SHP77 treated with DMSO at 0.1 percent for 48 hours (cell line): ENCODE measurements around the gene DNASE1.
"Not testable (repeated sequence)": the region's sequence is repeated elsewhere in the genome, so short reads cannot be mapped to it uniquely, and the experiment has no call there.

Experiments used
- DNase-seq: peaks from one replicate; lab custom pipeline; 2025; lab: John Stamatoyannopoulos, UW

Gene DNASE1

DNA sequence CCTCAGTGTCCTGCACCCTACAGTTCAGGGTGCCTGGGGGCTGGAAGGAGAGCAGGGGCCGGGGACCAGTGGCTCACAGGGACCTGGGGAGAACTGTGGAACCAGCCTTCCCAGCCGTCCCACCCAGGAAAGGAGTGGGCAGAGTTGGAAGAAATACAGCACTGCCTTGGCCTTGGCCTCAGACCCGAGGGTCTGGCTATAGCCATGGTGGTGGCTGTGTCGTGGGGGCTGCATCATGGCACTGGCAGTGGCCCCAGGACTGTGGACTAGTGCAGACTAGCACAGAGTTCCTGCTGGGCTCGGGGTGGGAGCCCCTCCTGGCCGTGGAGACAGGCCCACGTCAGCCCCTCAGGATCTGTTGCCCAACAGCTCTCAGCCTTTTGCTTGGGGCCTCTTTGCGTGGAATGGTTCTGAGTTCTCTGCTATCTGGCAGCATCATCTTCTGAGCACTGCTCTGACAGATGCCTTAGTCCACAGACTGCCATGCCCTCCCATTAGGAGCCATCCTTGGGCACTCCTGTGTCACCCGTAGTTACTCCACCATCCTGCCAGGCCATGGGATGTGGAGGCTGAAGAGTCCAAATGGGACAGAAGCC, 12.6 kb upstream of the DNASE1 start:
- no peak for DNase-seq

DNA sequence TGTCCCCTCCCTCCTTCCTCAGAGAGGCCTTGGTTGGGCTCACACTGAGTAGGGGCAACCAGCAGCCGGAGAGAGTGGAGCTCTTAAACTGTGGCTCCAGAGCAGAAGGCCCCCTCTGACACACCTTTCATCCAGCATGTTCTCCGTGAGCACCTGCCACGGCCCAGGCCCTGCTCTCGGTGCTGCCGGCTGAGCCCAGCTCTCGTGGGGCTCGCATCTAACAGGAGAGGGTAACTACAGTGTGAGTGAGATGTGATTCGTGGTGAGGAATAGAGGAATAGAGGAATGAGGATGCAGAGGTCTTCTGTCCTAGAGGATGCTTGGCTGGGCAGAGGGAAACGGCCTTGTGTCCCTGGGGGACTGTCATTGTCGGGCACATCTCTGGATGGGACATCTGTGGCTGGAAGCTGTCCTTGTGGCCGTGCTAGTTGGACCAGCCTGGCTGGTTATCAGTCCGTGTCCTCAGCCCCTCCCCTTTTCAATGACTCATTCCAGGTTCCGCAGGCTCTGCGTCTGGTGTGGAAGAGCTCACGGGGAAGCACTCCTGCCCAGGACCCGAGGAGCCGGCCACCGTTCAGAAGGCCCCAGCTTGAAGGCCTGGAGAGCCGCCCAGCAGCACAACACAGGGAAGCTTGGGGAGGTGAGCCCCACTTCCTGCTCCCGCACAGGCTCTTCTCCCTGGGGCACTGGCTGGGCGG, 11.9 kb upstream of the DNASE1 start:
- no peak for DNase-seq

- DNase-seq = no peak
These were observed 11.3 kb upstream of the DNASE1 start for GRCh38 chr16:3643095-3643730.

DNA sequence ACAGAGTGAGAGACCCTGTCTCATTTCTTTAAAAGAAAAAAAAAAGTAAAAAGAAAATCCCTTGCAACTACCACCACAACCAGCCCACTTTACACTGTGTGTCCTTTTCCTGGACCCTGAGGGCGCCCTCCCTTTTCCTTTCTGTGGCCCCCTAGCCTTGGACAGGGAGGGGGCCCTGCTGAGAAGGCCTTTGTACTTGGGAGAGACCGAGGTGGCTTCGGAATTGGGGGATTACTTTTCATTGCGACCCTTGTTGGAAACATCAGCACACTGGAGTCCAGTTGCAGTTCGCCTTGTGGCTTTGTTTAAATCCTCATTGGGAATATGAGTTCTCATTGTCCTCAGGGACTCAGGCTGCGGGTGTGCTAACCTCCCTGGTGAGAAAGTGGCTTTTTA, 9.4 kb upstream of the DNASE1 start:
- DNase-seq = no peak

DNA sequence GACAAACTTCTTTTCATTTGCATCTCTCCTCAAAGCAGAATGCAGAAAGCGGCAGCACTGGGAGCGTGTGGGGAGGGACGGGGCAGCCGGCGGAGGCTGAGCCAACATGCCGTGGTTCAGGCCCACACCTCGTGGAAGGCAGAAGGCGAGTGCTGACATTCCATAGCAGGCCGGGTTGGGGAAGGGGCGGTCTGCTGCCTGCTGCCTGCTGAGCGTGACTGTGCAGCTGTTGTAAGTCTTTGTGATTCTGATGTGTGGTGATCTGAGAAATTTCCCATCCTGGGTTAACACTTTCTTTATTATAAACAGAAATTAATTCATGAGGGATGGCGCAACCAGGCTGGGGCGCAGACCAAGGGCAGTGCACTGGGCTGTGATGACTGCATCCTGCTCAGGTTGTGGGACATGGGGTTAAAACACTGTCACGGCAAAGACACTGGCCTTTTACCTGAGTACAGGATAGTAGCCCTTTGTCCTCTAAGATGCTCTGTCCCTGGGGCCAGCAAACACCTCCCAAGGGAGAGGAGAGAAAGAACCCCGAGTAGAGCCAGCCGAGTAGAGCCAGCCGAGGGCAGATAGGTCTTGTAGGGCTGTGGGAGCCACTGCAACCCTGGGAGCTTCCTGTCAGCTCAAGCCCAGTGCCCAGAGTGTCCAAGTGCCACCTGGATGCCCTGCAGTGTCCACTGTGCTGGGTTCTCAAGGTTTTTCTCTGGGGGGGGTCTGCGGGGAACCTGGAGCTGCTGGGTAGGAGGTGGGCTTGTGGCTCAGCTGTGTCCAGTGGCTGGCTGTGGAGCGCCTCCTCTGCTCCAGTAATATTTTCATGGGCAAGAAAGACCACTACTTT, 8.8 kb upstream of the DNASE1 start:
- peak; percentile 68 for DNase-seq

- peak; percentile 68 for DNase-seq
These were observed 8.1 kb upstream of the DNASE1 start for GRCh38 chr16:3646348-3646920.

DNA sequence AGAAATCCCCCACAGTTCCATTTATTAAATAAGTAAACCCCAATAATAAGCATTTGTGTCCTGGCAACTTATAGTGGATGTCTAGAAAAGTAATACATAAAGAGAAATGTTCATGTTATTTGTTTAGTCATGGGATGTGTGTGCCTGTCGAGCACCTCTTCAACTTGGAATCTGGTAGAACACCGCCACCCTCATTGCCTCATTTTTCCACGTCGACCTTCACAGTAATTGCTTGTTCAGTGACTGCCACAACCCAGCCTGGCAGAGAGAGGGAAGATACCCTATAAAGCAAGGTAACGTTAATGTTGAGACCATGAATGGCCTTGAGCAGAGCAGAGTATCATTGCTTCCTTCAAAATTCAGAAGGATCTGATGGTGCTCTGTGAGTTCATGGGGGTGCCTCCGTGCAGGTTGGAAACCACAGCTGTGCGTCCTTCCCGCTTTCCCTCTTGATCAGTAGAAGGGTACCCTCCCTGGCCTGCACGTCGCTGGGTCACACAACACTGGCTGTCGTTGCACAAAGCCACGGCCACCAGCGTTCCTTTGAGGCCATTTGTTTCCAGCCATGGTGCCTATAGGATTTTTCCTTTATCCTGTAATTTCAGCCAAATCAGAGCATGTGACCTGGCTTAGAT, 3.7 kb upstream of the DNASE1 start:
- no peak for DNase-seq

- no peak for DNase-seq
These were observed 2.8 kb upstream of the DNASE1 start for GRCh38 chr16:3651461-3652372.

- no peak for DNase-seq
These were observed 1.9 kb upstream of the DNASE1 start for GRCh38 chr16:3652373-3653195.

- no peak for DNase-seq
These were observed 522 bp downstream of the DNASE1 start for GRCh38 chr16:3655030-3655395.

DNA sequence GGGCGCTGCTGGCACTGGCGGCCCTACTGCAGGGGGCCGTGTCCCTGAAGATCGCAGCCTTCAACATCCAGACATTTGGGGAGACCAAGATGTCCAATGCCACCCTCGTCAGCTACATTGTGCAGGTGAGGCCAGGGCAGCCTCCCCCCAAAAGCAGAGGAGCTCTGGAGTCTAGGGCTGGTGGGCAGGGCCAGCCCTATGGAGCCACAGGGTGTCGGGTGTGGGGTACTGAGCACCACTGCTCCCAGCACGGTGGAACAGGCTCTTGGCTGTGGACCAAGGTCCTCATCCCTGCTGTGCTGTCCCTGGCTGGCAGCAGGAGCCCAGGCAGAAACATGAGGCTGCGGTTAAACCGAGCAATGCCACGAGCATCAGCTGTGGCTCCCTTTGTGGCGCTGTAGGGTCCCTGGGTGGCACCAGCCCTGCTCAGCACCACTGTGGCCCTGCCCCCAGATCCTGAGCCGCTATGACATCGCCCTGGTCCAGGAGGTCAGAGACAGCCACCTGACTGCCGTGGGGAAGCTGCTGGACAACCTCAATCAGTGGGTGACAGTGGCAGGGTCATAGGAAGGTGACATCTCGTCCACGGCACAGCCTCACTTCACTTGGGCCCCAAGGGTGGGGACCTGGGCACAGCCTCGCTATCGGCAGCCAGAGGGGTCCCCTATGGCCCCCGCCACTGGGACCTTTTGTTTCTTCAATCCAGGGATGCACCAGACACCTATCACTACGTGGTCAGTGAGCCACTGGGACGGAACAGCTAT, 1.1 kb downstream of the DNASE1 start:
- no peak for DNase-seq

DNA sequence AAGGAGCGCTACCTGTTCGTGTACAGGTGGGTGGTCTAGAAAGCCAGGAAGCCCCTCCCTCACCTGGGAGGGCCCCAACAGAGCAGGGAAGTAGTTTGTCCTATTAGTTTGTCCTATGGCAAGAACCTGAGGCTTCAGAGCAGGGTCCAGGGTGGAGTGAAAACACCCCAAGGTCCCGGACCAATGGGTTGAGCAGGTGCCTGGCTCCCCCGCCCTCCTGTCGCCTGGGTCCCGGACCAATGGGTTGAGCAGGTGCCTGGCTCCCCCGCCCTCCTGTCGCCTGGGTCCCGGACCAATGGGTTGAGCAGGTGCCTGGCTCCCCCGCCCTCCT, 1.6 kb downstream of the DNASE1 start:
- DNase-seq = not testable (repeated sequence)

- no peak for DNase-seq
These were observed 2.3 kb downstream of the DNASE1 start for GRCh38 chr16:3656491-3657468.

DNA sequence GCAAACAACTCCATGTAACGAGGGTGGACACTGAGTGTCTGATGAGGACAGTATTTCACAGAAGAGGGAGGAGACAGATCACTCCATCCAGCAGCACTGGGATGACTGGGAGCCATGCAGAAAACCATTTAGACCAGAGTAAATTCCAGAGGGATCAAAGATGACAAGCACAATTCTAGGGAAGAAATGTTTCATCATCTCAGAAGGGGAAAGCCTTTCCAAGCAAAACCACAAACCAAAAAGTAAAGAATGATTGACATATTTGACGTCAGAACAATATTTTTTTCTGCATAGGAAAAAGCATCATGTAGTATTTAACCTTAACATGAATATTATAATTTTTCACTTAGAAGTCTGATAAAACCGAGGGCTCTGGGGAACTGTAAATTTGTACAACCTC, 4.8 kb downstream of the DNASE1 start:
- no peak for DNase-seq

DNA sequence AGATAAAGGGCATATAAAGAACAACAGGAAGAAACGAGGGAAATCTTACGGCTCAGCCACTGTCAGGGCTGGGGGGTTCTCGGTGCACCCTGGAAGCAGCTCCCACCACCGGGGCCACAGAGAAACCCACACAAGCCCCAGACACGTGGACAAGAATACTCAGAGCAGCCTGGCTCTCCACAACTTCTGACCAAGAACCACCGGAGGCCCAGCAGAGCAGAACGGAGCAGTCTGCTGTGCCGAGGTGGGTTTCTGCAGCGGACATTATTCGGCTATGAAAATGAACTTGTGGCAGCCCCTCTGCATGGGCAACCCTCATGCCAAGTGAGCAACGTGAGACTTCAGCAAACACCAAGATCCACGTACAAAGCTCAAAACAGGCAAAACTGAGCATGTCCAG, 6.8 kb downstream of the DNASE1 start:
- no peak for DNase-seq

GRCh38 chr16:3661922-3662321, 7.4 kb downstream of the DNASE1 start:
- DNase-seq = no peak

DNA sequence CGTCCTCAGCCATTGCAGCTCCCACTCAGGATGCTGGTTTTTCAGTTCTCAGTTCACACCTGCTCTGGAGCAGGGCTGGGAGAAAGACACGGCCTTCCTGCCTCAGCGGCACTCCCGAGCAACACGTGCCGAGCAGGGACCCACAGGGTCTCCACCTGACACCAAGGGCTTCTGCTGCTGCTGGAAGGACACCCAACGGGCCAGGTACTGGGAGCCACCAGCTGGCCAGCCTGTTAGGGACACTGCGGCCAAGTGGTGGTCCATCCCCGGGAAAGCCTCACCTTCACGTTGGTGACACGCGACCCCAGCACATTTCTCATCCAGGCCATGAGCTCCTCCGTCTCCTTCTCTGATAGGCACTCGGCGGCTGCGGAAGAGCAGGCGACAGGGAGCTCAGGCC, 8.1 kb downstream of the DNASE1 start:
- DNase-seq = no peak
